Spleen (tissue), 11 donors: Measurements from ENCODE around the gene NFIX. TPM values are rescaled to one million over a fixed set of nuclear protein-coding genes. Genes with fewer than 3 reads are reported as not detected.

Source experiments
- DNase-seq: peaks from one replicate; pipeline ENCODE4 v3.0.0-alpha.2; 2020
- H3K27ac ChIP-seq, 8 donors: fragments of 200-600 bp; sonication (generic) in 7 of 8; 1 replicate in 4 of 8; 2 replicates in 4 of 8; pipeline versions ENCODE4 v1.5.0 to v1.8.0; 2016 to 2021; ENCODE audit warnings: inconsistent platforms in 4 of 8, mild to moderate bottlenecking in 4 of 8, moderate library complexity in 1 of 8
- H3K27me3 ChIP-seq, 7 donors: fragments of 200-600 bp; sonication (generic) in 6 of 7; replicated peaks in 1 of 7; 1 replicate in 4 of 7; 2 replicates in 3 of 7; pipeline versions ENCODE4 v1.5.0 to v1.8.0; 2016 to 2021; ENCODE audit warnings: inconsistent platforms in 3 of 7, mild to moderate bottlenecking in 1 of 7
- H3K36me3 ChIP-seq, 6 donors: fragments of 200-600 bp; sonication (generic) in 5 of 6; 1 replicate in 4 of 6; 2 replicates in 2 of 6; pipeline versions ENCODE4 v1.5.0 to v1.8.0; 2016 to 2021; ENCODE audit warnings: inconsistent platforms in 2 of 6
- H3K4me1 ChIP-seq, 6 donors: fragments of 200-600 bp; sonication (generic) in 5 of 6; 1 replicate in 3 of 6; 2 replicates in 3 of 6; pipeline versions ENCODE4 v1.5.0 to v1.8.0; 2016 to 2021; ENCODE audit warnings: inconsistent platforms in 3 of 6
- H3K4me3 ChIP-seq, 8 donors: fragments of 200-600 bp; sonication (generic) in 7 of 8; 1 replicate in 4 of 8; 2 replicates in 4 of 8; pipeline versions ENCODE4 v1.5.0 to v1.8.0; 2016 to 2021; ENCODE audit warnings: inconsistent platforms in 4 of 8, mild to moderate bottlenecking in 4 of 8, moderate library complexity in 2 of 8
- H3K9me3 ChIP-seq, 8 donors: fragments of 200-600 bp; sonication (generic) in 7 of 8; 1 replicate in 4 of 8; 2 replicates in 4 of 8; pipeline versions ENCODE4 v1.5.0 to v1.8.0; 2016 to 2021; ENCODE audit warnings: inconsistent platforms in 4 of 8
- CTCF ChIP-seq, 11 experiments: fragments of 200-600 bp in 7 of 11; fragments of 450-650 bp in 4 of 11; sonication (generic) in 4 of 11; IDR thresholded peaks in 8 of 11; conservative IDR thresholded peaks in 3 of 11; 1 replicate in 7 of 11; 2 replicates in 4 of 11; pipeline versions ENCODE4 v1.4.0 to v1.8.0; 2016 to 2021; ENCODE audit warnings: antibody characterized with exemption in 11 of 11, inconsistent platforms in 4 of 11, mild to moderate bottlenecking in 1 of 11
- POLR2AphosphoS5 ChIP-seq, 3 donors: sonication (generic); formaldehyde crosslinking; IDR thresholded peaks; one replicate each; pipeline ENCODE4 v1.5.1; 2017; ENCODE audit warnings: antibody characterized with exemption in 3 of 3
- WGBS, 5 donors: extraction: QIAGEN DNeasy Blood & Tissue Kit in 3 of 5; methylation state at CpG; one replicate each; pipeline versions ENCODE4 v1.1.5 to v1.1.7; 2013 to 2018; 5-methylcytosine and 5-hydroxymethylcytosine counted together
- intact Hi-C: fragments of 100-400 bp; cut with DNase I; formaldehyde crosslinking; loops from one replicate; pipeline ENCODE4 v1.15.0; 2023; ENCODE audit warnings: low total_unique reads
- polyA plus RNA-seq, 3 donors: library from polyadenylated mRNA; stranded (reverse); fragments of 200-250 nt; gene quantifications; one replicate each; pipeline ENCODE4 v1.2.1, GENCODE V29; 2013
- total RNA-seq, 7 donors: library from RNA; depleted of rRNA in 3 of 7; stranded (reverse); fragments of >200 nt in 3 of 7; fragmentation: NEBNext Ultra II Directional in 4 of 7; extraction: Animal tissue kit (Norgen Biotek cat#: 25700) in 4 of 7; gene quantifications; one replicate each; pipeline versions ENCODE4 v1.1.0 to v1.2.1, GENCODE V29; 2016 to 2021
- donor health status: healthy with polysubstance abuse.
- donor health status: DM: no; HTN: no; CAD: no; lungs with moderate emphysema.
- donor health status: DM: no; HTN: no; CAD: no.
- donor health status: Bipolar disorder and iron deficiency.
- donor health status: healthy.
- donor health status: DM: no; HTN: no; CAD: no.
- donor health status: DM: yes; HTN: yes; CAD: no.

NFIX gene
- total and polyA plus RNA-seq, 10 donors: 1.1 to 41.4 (median 17.5) TPM

GRCh38 chr19:13146763-13147563, 151.7 kb downstream of the NFIX start:
- peak overlapping the region in 7 of 8 donors; percentile 67 to 100 (median 98) for H3K27ac ChIP-seq
- no peaks in the 10 kb centered on the region for H3K9me3 ChIP-seq
- TF ChIP-seq CTCF (IDR thresholded peaks at IDR 0.05 in 8 of 11, conservative IDR thresholded peaks at IDR 0.05 in 3 of 11): no peak
- TF ChIP-seq POLR2AphosphoS5 (IDR thresholded peaks at IDR 0.05): peak in 2 of 3 donors; percentile 31 to 82
- DNase-seq: peak; percentile 86
- no peaks in the 10 kb centered on the region for H3K27me3 ChIP-seq
- peaks cover 0 to 42% (median 24%) of the 10 kb centered on the region in 6 donors for H3K36me3 ChIP-seq
- H3K4me1 ChIP-seq: peaks cover 10 to 61% (median 33%) of the 10 kb centered on the region in 6 donors
- 61 to 79% (median 67%) methylated on average over 16 of the region's 16 CpGs for WGBS, 5 donors
- H3K4me3 ChIP-seq: peak overlapping the region in 1 of 8 donors; percentile 28
- intact Hi-C loops: loop anchor here (5.0 kb wide), 1 partner anchor 115 kb away; no protein-coding TSS in a partner anchor

Other genes starting within 250 kb of the NFIX start
- not detected for gene BEST2, start 243.7 kb upstream of the NFIX start, total RNA-seq
- gene BEST2, start 243.7 kb upstream of the NFIX start, polyA plus RNA-seq: not detected
- 10 to 100 TPM; 14.8 to 27.4 (median 25.2) TPM for gene HOOK2, start 219.9 kb upstream of the NFIX start, total RNA-seq
- 10 to 100 TPM in 2 of 3 donors, 1 to 10 TPM in 1; 7.1 to 24.3 (median 20.5) TPM for gene HOOK2, start 219.9 kb upstream of the NFIX start, polyA plus RNA-seq
- gene JUNB, start 204.0 kb upstream of the NFIX start, total RNA-seq: 100 to 1,000 TPM; 102 to 363 (median 189) TPM
- gene JUNB, start 204.0 kb upstream of the NFIX start, polyA plus RNA-seq: 100 to 1,000 TPM in 1 of 3 donors, 10 to 100 TPM in 2; 57.5 to 118 (median 64.0) TPM
- 100 to 1,000 TPM in 6 of 7 donors, 10 to 100 TPM in 1; 97.9 to 203 (median 140) TPM for gene PRDX2, start 193.7 kb upstream of the NFIX start, total RNA-seq
- gene PRDX2, start 193.7 kb upstream of the NFIX start, polyA plus RNA-seq: 100 to 1,000 TPM in 2 of 3 donors, 10 to 100 TPM in 1; 78.3 to 123 (median 108) TPM
- gene THSD8, start 193.4 kb upstream of the NFIX start, total RNA-seq: 1 to 10 TPM in 4 of 7 donors, not detected in 3; 1.1 to 4.8 (median 3.4) TPM
- gene THSD8, start 193.4 kb upstream of the NFIX start, polyA plus RNA-seq: 1 to 10 TPM; 5.2 to 9.1 (median 5.7) TPM
- 10 to 100 TPM in 6 of 7 donors, 1 to 10 TPM in 1; 9.8 to 15.9 (median 11.7) TPM for gene RNASEH2A, start 188.9 kb upstream of the NFIX start, total RNA-seq
- 10 to 100 TPM in 2 of 3 donors, 1 to 10 TPM in 1; 4.4 to 12.2 (median 11.4) TPM for gene RNASEH2A, start 188.9 kb upstream of the NFIX start, polyA plus RNA-seq
- not detected for gene RTBDN, start 160.9 kb upstream of the NFIX start, total RNA-seq
- gene RTBDN, start 160.9 kb upstream of the NFIX start, polyA plus RNA-seq: not detected
- under 1 TPM in 6 of 7 donors, not detected in 1; 0.23 to 0.65 (median 0.33) TPM for gene MAST1, start 157.0 kb upstream of the NFIX start, total RNA-seq
- gene MAST1, start 157.0 kb upstream of the NFIX start, polyA plus RNA-seq: under 1 TPM in 2 of 3 donors, not detected in 1; 0.12 to 0.32 TPM
- 10 to 100 TPM; 20.4 to 36.1 (median 24.4) TPM for gene DNASE2, start 114.0 kb upstream of the NFIX start, total RNA-seq
- 10 to 100 TPM; 19.5 to 33.9 (median 28.1) TPM for gene DNASE2, start 114.0 kb upstream of the NFIX start, polyA plus RNA-seq
- 10 to 100 TPM in 1 of 7 donors, 1 to 10 TPM in 3, under 1 TPM in 2, not detected in 1; 0.44 to 13.0 (median 2.7) TPM for gene KLF1, start 108.3 kb upstream of the NFIX start, total RNA-seq
- under 1 TPM; 0.13 to 0.67 (median 0.33) TPM for gene KLF1, start 108.3 kb upstream of the NFIX start, polyA plus RNA-seq
- gene GCDH, start 104.3 kb upstream of the NFIX start, total RNA-seq: 10 to 100 TPM; 19.0 to 48.4 (median 29.3) TPM
- gene GCDH, start 104.3 kb upstream of the NFIX start, polyA plus RNA-seq: 10 to 100 TPM; 16.3 to 29.4 (median 20.1) TPM
- under 1 TPM in 1 of 7 donors, not detected in 6; 0.74 TPM for gene SYCE2, start 76.2 kb upstream of the NFIX start, total RNA-seq
- under 1 TPM; 0.29 to 0.85 (median 0.30) TPM for gene SYCE2, start 76.2 kb upstream of the NFIX start, polyA plus RNA-seq
- 10 to 100 TPM; 32.8 to 49.9 (median 42.2) TPM for gene FARSA, start 61.8 kb upstream of the NFIX start, total RNA-seq
- gene FARSA, start 61.8 kb upstream of the NFIX start, polyA plus RNA-seq: 10 to 100 TPM; 25.1 to 55.4 (median 36.3) TPM
- 100 to 1,000 TPM; 306 to 828 (median 571) TPM for gene CALR, start 56.9 kb upstream of the NFIX start, total RNA-seq
- 100 to 1,000 TPM; 150 to 194 (median 193) TPM for gene CALR, start 56.9 kb upstream of the NFIX start, polyA plus RNA-seq
- 100 to 1,000 TPM in 1 of 7 donors, 10 to 100 TPM in 6; 80.4 to 109 (median 90.8) TPM for gene RAD23A, start 49.6 kb upstream of the NFIX start, total RNA-seq
- 100 to 1,000 TPM in 2 of 3 donors, 10 to 100 TPM in 1; 88.6 to 134 (median 115) TPM for gene RAD23A, start 49.6 kb upstream of the NFIX start, polyA plus RNA-seq
- 10 to 100 TPM; 12.8 to 33.4 (median 15.8) TPM for gene GADD45GIP1, start 38.3 kb upstream of the NFIX start, total RNA-seq
- gene GADD45GIP1, start 38.3 kb upstream of the NFIX start, polyA plus RNA-seq: 10 to 100 TPM; 39.7 to 47.9 (median 40.8) TPM
- gene DAND5, start 25.9 kb upstream of the NFIX start, total RNA-seq: not detected
- gene DAND5, start 25.9 kb upstream of the NFIX start, polyA plus RNA-seq: not detected
- 10 to 100 TPM; 35.5 to 69.4 (median 50.0) TPM for gene LYL1, start 107.4 kb downstream of the NFIX start, total RNA-seq
- 10 to 100 TPM; 63.7 to 86.9 (median 68.0) TPM for gene LYL1, start 107.4 kb downstream of the NFIX start, polyA plus RNA-seq
- 10 to 100 TPM; 27.7 to 72.8 (median 37.5) TPM for gene TRMT1, start 121.3 kb downstream of the NFIX start, total RNA-seq
- gene TRMT1, start 121.3 kb downstream of the NFIX start, polyA plus RNA-seq: 100 to 1,000 TPM in 2 of 3 donors, 10 to 100 TPM in 1; 76.2 to 109 (median 107) TPM
- gene NACC1, start 122.8 kb downstream of the NFIX start, total RNA-seq: 10 to 100 TPM; 22.0 to 47.0 (median 37.7) TPM
- 10 to 100 TPM in 1 of 3 donors, 1 to 10 TPM in 2; 5.5 to 32.8 (median 7.1) TPM for gene NACC1, start 122.8 kb downstream of the NFIX start, polyA plus RNA-seq
- 10 to 100 TPM; 43.8 to 89.5 (median 55.8) TPM for gene STX10, start 154.9 kb downstream of the NFIX start, total RNA-seq
- 10 to 100 TPM; 78.3 to 98.0 (median 93.7) TPM for gene STX10, start 154.9 kb downstream of the NFIX start, polyA plus RNA-seq
- 100 to 1,000 TPM in 4 of 7 donors, 10 to 100 TPM in 3; 59.7 to 131 (median 104) TPM for gene IER2, start 154.9 kb downstream of the NFIX start, total RNA-seq
- gene IER2, start 154.9 kb downstream of the NFIX start, polyA plus RNA-seq: 10 to 100 TPM; 56.7 to 92.2 (median 76.6) TPM